AG09309 (cell line): ENCODE results near the gene ERCC2.

Source experiments
- DNase-seq: peaks from one replicate; pipeline ENCODE4 v3.0.0-alpha.2; 2010; ENCODE audit warnings: low read depth
- H3K4me3 ChIP-seq: 2 replicates; pipeline ENCODE4 v1.5.1; 2011; ENCODE audit warnings: mild to moderate bottlenecking, low read depth, low read length, moderate library complexity; ENCODE audit not compliant: control insufficient read depth
- TF ChIP-seq, protein P1 (sequence below): IDR thresholded peaks from 2 replicates; pipeline ENCODE4 v1.5.1; 2011; ENCODE audit warnings: mild to moderate bottlenecking, low read depth, low read length, inconsistent platforms; ENCODE audit not compliant: insufficient read depth, control insufficient read depth; ENCODE audit errors: missing control alignments

The ERCC2 gene

DNA sequence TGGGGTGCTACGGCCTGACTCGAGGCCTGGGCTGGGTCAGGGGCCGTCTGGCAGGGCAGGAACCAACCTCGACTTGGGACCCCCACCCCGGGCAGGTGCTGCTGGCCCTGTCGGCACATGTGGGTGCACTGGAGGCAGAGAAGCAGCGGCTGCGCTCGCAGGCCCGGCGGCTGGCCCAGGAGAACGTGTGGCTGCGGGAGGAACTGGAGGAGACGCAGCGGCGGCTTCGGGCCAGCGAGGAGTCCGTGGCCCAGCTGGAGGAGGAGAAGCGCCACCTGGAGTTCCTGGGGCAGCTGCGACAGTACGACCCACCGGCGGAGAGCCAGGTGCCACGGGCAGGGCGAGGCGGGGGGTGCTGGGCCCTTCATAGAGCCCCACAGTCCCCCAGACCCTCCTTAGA lies 23.9 kb downstream of the ERCC2 start:
- no peak overlapping the region for H3K4me3 ChIP-seq
- TF ChIP-seq, protein P1, sequence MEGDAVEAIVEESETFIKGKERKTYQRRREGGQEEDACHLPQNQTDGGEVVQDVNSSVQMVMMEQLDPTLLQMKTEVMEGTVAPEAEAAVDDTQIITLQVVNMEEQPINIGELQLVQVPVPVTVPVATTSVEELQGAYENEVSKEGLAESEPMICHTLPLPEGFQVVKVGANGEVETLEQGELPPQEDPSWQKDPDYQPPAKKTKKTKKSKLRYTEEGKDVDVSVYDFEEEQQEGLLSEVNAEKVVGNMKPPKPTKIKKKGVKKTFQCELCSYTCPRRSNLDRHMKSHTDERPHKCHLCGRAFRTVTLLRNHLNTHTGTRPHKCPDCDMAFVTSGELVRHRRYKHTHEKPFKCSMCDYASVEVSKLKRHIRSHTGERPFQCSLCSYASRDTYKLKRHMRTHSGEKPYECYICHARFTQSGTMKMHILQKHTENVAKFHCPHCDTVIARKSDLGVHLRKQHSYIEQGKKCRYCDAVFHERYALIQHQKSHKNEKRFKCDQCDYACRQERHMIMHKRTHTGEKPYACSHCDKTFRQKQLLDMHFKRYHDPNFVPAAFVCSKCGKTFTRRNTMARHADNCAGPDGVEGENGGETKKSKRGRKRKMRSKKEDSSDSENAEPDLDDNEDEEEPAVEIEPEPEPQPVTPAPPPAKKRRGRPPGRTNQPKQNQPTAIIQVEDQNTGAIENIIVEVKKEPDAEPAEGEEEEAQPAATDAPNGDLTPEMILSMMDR, result no peak
- no peak for DNase-seq

DNA sequence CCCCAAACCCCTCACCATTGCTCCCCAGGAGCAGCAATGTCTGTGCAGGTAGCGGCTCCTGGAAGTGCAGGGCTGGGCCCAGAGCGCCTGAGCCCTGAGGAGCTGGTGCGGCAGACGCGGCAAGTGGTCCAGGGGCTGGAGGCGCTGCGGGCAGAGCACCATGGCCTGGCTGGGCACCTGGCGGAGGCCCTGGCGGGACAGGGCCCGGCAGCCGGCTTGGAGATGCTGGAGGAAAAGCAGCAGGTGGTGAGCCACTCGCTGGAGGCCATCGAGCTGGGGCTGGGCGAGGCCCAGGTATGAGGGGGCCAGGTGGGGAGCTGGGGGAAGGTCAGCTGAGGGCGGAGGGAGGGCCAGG lies 24.9 kb downstream of the ERCC2 start:
- TF ChIP-seq, protein P1, result no peak
- no peak overlapping the region for H3K4me3 ChIP-seq
- DNase-seq, result no peak

DNA sequence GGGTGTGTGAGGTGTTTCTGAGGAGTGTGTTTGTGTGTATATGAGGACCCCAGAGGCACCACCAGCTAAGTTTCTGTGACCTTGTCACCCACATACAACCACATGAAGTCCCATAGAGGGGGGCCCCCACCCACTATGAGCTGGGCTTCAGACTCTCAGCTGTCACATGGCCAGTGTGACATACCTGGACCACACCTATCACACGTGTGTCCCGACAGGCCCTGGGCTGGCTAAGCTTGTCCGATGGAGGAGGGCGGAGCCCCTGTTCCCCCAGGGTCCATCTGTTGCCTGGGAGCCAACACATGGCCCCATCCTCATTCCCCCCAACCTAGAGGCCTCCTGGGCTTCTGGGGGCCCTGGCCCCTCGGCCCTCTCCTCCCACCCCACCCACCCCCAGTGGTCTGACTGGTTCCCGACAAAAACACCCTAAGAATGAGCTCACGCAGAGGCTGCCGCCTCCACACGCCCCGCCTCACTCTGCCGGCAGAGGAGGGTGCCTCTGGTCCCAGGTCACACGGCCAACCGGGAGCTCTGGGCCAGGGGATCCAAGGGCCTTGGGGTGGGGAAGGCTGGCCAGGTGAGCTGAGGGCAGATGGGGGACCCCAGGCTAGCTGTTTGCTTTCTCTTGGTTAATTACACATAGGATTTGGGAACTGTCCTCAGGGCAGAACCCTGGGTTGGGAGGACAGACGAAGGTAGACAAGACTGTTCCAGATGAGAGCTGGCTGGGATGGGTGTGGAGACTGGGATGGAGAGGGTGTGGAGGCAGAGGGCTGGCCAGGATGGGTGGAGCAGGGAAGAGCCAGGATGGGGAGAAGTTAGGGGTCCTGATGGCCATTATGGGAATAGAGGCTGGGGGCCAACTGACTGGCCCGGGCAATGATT lies 25.5 kb downstream of the ERCC2 start:
- DNase-seq, result no peak

DNA sequence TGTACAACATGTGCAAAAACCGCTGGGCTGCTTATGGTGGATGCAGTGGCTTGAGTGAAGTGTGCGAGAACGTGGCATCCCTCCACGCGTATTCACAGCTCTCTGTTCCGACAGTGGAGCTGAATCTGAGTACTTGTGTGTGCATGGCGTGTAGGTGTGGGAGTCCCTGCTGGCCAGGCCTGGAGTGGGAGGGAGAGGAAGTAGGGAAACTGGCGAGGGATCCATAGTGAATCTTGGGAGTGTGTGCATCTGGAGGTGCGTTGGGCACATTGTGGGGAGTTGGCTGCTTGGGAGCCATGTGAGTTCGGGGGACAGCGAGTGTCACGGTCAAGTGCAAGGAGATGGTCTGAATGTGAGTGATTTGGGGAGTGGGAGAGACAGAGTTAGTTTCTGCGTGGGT lies 27.5 kb downstream of the ERCC2 start:
- TF ChIP-seq, protein P1, result no peak
- no peak overlapping the region for H3K4me3 ChIP-seq
- no peak for DNase-seq

More for the DNA sequence above, 25.5 kb downstream of the ERCC2 start:
- no peak overlapping the region for H3K4me3 ChIP-seq
- TF ChIP-seq, protein P1, result no peak

DNA sequence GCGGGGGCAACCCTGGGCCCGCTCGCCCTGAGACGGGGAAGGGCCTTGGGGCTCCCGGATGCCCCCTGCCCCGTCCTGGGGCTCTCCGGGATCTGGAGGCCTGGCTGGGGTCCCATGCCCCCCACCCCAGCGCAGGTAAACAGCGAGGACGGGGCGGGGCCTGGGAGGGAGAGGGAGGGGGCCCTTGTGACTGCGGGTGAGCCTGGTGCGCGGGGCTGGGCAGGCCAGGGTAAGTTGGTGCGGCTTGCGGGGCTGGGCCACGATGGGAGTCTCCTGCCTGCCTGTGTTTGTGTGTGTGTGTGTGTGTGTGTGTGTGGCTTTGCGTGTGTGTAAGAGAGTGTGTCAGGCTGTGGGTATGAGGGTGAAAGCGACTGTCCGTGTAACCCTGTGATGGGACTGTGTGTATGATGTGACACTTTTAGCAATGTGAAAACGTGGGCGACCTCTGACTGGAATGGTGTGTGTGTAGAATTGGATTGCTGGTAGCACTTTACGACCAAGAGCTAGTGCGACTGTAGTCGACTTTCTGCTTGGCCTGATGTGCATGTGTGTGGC lies 29.4 kb downstream of the ERCC2 start:
- TF ChIP-seq, protein P1, result no peak
- DNase-seq, result no peak
- H3K4me3 ChIP-seq, result no peak overlapping the region

DNA sequence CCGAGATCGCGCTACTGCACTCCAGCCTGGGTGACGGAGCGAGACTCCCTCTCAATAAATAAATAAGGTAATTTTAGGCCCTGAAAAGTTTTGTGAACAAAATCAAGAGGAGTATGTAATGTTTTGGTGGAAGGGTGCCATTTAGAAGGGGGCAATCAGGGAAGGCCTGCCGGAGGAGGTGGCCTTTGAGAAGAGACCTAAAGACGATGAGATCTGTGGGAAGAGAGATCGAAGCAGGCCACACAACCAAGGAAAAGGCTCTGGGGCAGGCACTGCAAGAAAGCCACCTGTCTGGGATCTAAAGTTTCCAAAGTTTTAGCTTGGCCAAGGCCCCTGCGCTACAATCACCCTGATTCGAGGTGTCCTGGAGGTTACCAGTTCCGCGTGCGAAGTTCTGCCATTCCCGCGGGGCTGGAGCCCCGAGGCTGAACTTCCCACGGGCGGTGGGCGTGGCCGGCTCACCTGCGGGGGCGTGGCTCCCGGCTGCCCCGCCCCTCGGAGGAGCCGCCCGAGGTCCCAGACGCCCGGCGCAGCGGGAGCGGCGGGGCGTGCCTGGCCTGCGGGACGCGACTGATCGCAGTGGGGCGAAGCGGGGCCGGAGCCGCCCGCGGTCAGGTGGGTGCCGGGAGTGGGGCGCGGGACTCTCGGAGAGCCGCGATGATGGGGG lies 30.0 kb downstream of the ERCC2 start, which contains the start of gene KLC3:
KLC3 (plus strand) TSS at position 519 of the 667 bp plus-strand sequence. CDS start 4,792 bp downstream, outside the sequence.
- H3K4me3 ChIP-seq, result no peak within 1 kb of the TSS
- no peak for DNase-seq
- TF ChIP-seq, protein P1, result no peak
